NCI-H446 treated with DMSO at 0.1 percent for 48 hours (cell line): ENCODE results near the gene EMCN.
"Not testable (repeated sequence)": the region's sequence is repeated elsewhere in the genome, so short reads cannot be mapped to it uniquely, and the experiment has no call there.

Source experiments
- DNase-seq: peaks from one replicate; lab custom pipeline; 2025; lab: John Stamatoyannopoulos, UW

Gene EMCN

DNA sequence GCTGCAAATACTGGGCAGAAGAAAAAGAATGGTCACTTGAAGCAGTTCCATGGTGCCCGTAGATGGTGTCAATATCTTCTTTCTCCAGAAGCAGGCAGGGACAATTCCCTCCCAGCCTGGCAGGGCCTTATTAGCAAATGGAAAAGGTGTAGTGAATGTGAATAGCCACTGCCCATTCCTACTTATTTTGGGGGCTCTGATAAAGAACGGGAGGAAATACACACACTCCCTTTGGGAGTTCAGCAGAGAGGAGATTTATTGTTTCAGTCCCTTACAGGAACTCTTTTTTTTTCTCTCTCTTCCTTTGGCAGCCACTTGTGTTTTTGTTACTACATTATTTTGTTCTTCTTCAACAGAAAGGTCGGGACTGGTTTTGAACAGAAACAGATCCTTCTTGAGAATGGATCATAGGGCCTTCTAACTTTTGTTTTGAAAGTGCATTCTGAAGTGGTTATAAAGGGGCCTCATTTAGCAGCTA lies at the start of gene EMCN:
TSS of gene EMCN (minus strand) at position 159 of the 478 bp plus-strand sequence. CDS start at position 51, 108 bp downstream.
- DNase-seq: no peak

GRCh38 chr4:100566396-100566795 lies 48.6 kb upstream of the EMCN start:
- DNase-seq: no peak

DNA sequence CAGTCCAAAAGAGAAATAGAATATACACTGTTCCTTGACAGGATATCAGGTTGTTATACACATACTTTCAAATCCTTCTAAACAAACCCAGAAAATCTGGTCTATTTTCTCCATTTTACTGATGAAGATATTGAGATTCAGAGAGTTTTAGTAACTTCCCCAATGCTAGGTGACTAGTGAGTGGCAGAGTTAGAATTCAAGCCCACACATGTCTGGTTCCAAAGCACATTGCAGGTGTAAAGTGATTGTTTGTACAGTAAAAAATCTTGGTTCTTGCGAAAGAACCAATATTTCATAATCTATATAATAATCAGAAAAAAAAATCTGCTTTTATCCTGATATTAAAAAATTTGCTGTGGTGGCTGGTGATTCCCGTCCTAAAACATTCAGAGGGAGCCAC lies 39.5 kb upstream of the EMCN start:
- DNase-seq: no peak

- DNase-seq: no peak
These were observed 38.0 kb upstream of the EMCN start for GRCh38 chr4:100555611-100556337.

DNA sequence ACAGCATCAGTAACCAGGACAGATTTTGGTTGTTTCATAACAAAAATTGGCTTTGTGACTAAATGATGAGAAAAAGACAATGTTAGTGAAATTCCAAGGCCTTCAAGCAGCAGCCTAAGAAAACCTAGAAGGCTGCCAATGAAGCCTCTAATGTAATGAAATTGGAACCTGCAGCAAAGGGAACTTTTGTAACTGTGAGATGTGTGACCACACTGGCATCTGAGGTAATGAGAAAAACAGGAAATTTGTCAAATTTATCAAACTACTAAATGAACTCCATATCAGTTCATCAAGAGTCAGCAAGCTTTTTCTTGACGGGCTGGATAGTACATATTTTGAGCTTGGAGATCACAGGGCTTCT lies 30.4 kb upstream of the EMCN start:
- no peak for DNase-seq

DNA sequence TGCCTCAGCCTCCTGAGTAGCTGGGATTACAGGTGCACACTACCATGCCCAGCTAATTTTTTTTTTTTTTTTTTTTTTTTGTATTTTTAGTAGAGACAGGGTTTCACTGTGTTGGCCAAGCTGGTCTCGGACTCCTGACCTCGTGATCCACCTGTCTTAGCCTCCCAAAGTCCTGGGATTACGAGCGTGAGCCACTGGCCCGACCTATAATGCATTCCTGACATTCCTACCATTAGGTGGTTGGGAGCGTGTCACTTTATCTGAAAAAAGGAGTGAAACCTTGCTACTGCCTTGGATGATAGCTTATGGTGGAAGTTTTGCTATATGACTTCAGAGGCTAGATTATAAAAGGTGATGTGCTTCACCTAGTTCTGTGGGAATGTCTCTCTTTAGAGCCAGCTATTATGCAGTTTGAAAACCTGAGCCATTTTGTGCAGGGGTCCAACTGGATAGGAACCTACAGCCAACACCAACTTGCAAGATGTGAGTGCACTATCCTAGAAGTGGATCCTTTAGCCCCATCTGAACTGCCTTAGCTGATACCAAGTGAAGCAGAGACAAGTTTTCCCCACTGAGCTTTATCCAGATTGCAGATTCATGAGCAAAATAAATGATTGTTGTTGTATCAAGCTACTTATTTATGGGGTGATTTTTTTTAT lies 29.8 kb upstream of the EMCN start:
- no peak for DNase-seq

- DNase-seq: no peak
These were observed 27.6 kb upstream of the EMCN start for GRCh38 chr4:100545427-100545826.

GRCh38 chr4:100540131-100540530 lies 22.3 kb upstream of the EMCN start:
- DNase-seq: no peak

DNA sequence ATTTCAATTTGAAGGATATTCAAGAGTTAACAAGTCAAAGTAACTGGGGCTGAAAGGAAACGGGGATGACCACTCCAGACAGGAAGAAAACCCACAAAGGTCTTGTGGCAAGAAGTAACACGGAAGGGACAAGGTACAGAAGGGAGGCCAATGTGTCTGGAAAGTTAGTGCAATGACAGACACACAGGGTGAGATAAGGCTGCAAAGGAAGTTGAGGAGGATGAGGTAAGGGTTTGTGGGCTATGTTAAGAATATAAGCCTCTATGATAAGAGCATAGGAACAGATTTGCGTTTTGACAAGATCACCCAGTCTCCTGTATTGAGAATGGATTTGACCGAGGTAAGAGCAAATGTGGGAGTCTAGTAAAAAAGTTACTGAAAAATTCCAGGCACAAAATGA lies 21.9 kb upstream of the EMCN start:
- DNase-seq: no peak

GRCh38 chr4:100533741-100534140 lies 15.9 kb upstream of the EMCN start:
- DNase-seq: no peak

- DNase-seq: not testable (repeated sequence)
These were observed 12.3 kb upstream of the EMCN start for GRCh38 chr4:100530161-100530560.

DNA sequence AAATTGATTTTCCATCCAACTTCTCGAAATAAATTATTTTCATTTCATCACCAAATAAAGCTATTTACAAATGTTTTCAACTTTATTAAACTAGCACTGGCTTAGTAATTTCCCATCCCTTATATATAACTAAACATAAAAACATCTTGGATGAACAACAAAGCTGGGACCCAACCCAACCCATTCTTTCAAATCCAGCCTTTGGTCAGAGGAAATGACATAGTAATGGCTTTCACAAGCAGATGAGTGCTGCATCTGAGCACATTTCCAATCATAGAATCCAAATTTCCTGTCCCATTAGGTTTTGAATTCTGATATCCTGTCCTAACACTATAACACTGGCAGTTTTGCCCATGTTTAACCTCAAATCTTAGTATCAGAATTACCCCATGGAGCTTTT lies 7.9 kb upstream of the EMCN start:
- DNase-seq: no peak

DNA sequence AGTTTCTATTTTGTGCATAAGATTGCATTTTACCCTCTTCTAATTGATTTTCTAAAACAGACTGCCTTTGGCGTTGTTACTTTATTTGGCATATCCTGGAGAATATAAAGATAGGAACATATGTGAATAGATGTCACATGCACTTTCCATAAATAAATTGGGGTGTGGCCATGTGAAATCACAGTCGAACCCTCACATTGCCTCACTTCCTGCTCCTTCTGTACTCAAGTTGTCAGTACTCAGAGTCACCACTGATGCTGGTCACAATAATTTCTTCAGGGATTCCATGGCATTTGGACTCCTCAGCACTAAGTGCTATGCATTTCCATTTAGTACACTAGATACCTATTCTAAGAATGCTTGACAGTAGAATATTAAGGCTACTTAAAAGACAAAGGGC lies 1.4 kb upstream of the EMCN start:
- no peak for DNase-seq

GRCh38 chr4:100516225-100516624 lies 1.6 kb downstream of the EMCN start:
- no peak for DNase-seq

- no peak for DNase-seq
These were observed 5.9 kb downstream of the EMCN start for GRCh38 chr4:100511896-100512295.

GRCh38 chr4:100510551-100510950 lies 7.3 kb downstream of the EMCN start:
- peak; percentile 55 for DNase-seq

DNA sequence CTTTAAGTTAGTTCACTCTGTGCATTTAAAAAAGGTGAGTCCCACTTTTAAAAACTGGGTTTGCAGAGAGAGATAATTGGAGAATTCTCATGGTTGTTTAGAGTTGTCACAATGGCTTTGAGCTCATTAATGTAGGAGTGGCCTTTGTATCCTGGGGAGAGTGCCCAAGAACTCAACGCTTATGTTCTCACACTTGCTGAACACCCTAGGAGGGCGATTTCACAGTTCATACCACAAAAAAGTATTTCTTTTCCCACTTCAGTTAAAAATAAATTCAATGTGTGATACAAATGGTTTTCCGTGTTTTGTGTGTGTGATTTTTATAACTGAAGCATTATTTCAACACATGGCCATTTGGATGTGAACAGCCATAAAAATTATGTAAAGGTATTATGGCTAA lies 8.4 kb downstream of the EMCN start:
- no peak for DNase-seq

- DNase-seq: no peak
These were observed 9.1 kb downstream of the EMCN start for GRCh38 chr4:100508691-100509090.

- DNase-seq: no peak
These were observed 13.5 kb downstream of the EMCN start for GRCh38 chr4:100504086-100504874.

- DNase-seq: no peak
These were observed 20.0 kb downstream of the EMCN start for GRCh38 chr4:100497791-100498190.

DNA sequence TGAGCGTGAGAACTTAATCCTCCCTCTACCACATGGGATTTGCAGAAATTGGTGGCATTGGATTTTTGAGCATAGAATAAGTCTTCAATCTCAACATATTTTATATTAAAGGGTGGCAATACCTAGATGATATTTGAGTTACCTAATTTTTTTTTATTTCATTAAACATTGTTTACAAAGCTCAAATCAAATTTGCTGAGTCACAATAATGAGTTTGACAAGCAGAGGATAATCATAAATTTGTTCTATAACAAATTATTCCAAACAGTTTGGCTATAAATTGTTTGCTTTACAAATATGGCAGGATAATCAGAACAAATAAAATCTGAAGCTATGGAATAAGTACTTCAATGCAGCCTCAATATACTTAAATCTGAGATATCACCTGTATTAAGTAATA lies 22.7 kb downstream of the EMCN start:
- DNase-seq: no peak

GRCh38 chr4:100494166-100494565 lies 23.7 kb downstream of the EMCN start:
- no peak for DNase-seq

DNA sequence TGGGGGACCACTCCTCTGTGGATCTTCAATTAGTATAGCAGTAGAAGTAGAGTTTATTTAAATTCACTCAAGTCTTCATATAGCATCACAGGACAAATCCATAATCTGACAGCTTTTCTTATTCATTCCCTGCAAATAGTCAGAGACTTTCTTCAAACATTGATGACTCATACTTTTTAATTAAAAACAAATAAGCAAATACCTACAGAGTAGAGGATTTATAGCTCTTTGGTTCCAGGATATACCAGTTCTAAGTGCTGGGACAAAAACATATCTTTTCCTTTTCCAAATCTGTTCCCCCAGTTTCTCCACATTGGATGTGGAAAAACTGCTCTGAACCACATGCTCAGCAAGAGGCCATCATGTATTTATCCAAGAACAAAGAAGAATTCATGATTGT lies 24.1 kb downstream of the EMCN start:
- DNase-seq: peak; percentile 19
